Measurements from ENCODE around the gene ALOX5AP.
A peak's percentile ranks its signal among the peaks of the same experiment; 100 is the strongest.

The ALOX5AP gene

DNA sequence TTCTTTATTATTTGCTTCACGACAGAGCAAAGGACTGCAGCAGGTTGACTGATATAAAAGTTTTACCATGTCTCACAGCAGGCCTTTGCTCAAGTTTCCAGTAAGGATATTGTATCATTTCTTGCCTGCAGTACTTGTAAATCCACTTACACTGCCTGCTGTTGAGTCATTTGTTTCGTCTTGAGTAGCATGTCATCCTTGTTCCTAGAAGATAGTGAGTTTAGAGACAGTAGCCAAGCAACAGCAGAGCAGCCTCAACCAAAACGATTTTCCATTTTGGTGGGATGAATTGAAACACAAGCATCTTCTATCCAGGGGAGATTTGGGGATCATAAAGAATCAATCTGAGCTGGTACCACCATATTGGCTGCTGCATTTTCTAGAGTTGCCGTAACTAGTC, 24.0 kb upstream of the ALOX5AP start:
- Histone ChIP-seq H3K9me3 (replicated peaks in 1 of 11) (peaks cover 0 to 8% (median 0%) of the 10 kb centered on the region in 11 experiments; a peak in 3 of 22 replicates), H3K4me3 (no peak overlapping the region), H3K36me3 (no peaks in the 10 kb centered on the region), H3K4me2 (peak overlapping the region in 9 of 11 experiments; percentile 2 to 92 (median 78); a peak in 16 of 22 replicates), H3K27ac (peak overlapping the region in 10 of 11 experiments; percentile 79 to 100 (median 96); a peak in 19 of 22 replicates), H4K20me1 (no peaks in the 10 kb centered on the region), H3K27me3 (no peaks in the 10 kb centered on the region), H3K4me1 (peaks cover 30 to 89% (median 65%) of the 10 kb centered on the region in 10 experiments), H3K9ac (peak overlapping the region in 4 of 11 experiments; percentile 42 to 89 (median 82); a peak in 7 of 22 replicates)
- TF ChIP-seq Cebpa-rat (IDR thresholded peaks at IDR 0.05): no peak

DNA sequence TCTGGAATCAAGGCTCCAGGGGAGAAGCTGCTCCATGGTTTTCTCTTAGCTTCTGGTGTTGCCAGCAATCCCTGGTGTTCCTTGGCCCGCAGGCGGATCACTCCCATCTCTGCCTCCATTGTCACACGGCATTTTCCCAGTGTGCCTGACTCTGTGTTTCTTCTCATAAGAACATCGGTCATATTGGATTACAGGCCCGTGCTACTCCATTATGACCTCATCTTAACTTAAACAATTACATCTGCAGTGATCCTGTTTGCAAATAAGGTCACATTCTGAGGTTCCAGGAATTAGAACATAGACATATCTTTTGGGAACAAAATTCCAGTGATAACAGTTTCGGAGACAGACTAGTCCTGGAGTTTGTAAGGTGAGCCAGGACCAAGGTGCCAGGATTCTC, 23.5 kb upstream of the ALOX5AP start:
- Histone ChIP-seq H3K36me3 (no peaks in the 10 kb centered on the region), H3K27ac (peak overlapping the region in 10 of 11 experiments; percentile 79 to 100 (median 96); a peak in 20 of 22 replicates), H3K9me3 (replicated peaks in 1 of 11) (peaks cover 0 to 8% (median 0%) of the 10 kb centered on the region in 11 experiments; a peak in 3 of 22 replicates), H3K4me2 (peak overlapping the region in 9 of 11 experiments; percentile 2 to 92 (median 78); a peak in 16 of 22 replicates), H3K4me1 (peaks cover 35 to 93% (median 69%) of the 10 kb centered on the region in 10 experiments), H3K4me3 (no peak overlapping the region), H3K9ac (peak overlapping the region in 7 of 11 experiments; percentile 12 to 89 (median 42); a peak in 9 of 22 replicates), H4K20me1 (no peaks in the 10 kb centered on the region), H3K27me3 (0 out of 22 replicates have a peak, but pooled peaks cover 0 to 3% (median 0%) of the 10 kb centered on the region in 11 experiments)
- TF ChIP-seq Cebpa-rat (IDR thresholded peaks at IDR 0.05): no peak

DNA sequence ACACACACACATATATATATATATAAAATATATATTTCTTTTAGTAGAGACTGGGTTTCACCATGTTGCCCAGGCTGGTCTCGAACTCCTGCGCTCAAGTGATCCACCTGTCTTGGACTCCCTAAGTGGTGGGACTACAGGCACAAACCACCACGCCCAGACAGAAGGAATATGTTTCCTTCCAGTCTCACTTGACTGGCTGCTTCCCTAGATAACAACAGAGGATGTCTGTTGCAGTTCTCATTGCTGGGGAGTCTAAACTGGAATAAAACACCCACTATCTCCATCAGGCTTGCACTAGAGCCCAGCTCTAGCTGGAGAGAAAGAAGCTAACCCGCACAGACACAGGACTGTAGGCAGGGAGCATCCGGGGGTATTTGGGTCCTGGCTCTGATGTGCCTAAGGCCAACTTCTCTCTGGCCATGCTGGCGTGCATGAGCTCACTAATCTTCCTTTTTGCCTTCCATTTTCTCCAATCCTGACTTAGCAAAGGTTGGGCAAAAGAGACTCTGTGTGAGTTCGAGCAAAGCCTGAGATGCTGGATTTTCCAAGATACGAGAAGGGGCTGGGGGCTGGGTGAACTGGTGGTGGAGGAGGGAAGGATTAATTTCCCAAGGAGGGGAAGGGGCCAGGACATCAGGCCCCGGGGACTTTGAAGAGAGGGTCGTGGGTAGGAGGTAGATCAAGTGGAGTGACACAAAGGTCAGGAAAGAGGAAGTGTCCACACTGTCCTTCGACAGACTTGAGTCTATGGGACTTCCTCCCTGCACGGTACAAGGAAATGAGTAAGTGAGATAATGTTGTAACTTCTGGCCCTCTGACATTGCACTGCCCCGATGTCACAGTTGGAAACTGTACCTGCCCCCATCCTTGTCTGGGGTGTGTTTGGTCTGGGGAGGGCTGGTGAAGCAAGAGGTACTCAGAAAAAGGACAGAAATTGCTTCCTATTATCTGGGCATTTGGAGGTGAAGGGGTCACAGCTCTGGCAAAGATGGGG, 22.5 kb upstream of the ALOX5AP start:
- Histone ChIP-seq H3K9me3 (replicated peaks in 1 of 11) (peaks cover 0 to 8% (median 0%) of the 10 kb centered on the region in 11 experiments; a peak in 2 of 22 replicates), H3K27ac (peak overlapping the region; percentile 65 to 100 (median 96); a peak in 21 of 22 replicates), H3K27me3 (peaks cover 0 to 8% (median 0%) of the 10 kb centered on the region in 11 experiments; a peak in 1 of 22 replicates), H3K4me1 (peaks cover 44 to 100% (median 79%) of the 10 kb centered on the region in 10 experiments), H3K9ac (peak overlapping the region in 10 of 11 experiments; percentile 63 to 89 (median 80); a peak in 20 of 22 replicates), H3K36me3 (no peaks in the 10 kb centered on the region), H4K20me1 (no peaks in the 10 kb centered on the region), H3K4me3 (peak overlapping the region in 2 of 10 experiments; percentile 13 to 15; a peak in 1 of 20 replicates), H3K4me2 (peak overlapping the region; percentile 39 to 92 (median 78))
- peak; percentile 18 to 98 (median 96); a peak in 19 of 22 replicates for TF ChIP-seq Cebpa-rat (IDR thresholded peaks at IDR 0.05)

DNA sequence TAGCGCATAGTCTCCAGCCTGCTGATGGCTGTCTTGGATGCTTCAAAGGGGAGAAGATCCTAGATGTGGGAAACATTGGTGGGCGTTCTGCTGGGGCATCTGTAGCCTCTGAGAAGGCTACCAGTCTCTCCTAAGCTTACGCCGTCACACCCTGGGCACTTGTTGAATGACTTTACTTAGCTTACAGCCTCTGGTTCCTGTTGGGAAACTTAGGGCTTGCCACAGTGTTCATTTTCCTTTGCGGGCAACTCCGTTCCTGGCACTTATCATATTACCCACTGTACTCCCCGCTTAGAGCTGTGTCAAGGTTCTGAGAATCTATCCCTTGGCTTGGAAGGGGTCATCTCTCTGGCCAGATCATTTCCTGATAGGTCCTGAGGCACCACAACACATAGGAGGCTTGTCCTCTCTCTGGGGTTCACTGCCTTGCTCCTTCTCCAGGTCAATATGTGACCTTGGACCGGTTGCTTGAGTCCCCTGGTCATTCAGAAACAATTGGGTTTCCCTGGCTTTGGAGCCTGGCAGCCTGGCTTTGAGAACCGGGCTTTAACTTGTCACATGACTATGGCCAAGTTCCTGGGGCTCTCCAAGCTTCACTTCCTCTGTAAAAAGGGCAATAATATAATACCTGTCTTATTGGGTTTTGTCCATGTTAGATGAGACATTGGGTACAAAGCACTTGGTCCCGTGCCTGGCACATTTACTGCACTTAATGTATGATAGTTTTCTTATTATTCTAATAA, 20.5 kb upstream of the ALOX5AP start:
- Histone ChIP-seq H3K27me3 (peaks cover 0 to 13% (median 0%) of the 10 kb centered on the region in 11 experiments; a peak in 2 of 22 replicates), H3K4me3 (no peak overlapping the region), H4K20me1 (no peaks in the 10 kb centered on the region), H3K4me1 (peaks cover 59 to 100% (median 94%) of the 10 kb centered on the region in 10 experiments), H3K4me2 (peak overlapping the region; percentile 36 to 92 (median 78)), H3K27ac (peak overlapping the region in 10 of 11 experiments; percentile 62 to 100 (median 96); a peak in 20 of 22 replicates), H3K9me3 (replicated peaks in 1 of 11) (peaks cover 0 to 3% (median 0%) of the 10 kb centered on the region in 11 experiments; a peak in 2 of 22 replicates), H3K9ac (peak overlapping the region in 9 of 11 experiments; percentile 13 to 89 (median 58); a peak in 11 of 22 replicates), H3K36me3 (no peaks in the 10 kb centered on the region)
- no peak for TF ChIP-seq Cebpa-rat (IDR thresholded peaks at IDR 0.05)

DNA sequence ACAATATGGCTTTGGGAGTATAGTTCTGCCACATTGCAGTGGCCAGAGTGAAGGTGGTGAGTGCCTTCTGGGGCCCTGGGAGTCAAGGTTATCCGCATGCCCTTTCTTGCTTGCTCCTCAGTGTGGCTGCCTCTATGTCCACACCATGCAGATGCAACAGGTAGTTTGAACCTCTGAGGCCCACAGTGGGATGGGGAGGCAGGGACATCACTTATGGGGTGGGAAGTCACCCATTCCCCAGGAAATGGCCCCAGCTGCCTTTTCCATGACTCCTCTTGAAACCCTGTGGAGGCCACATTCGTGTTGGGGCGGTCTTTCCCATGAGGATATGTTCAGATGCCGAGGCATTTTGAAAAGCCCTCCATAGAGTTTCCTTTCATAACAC, 20.0 kb upstream of the ALOX5AP start:
- H3K4me1 ChIP-seq: peaks cover 64 to 99% (median 96%) of the 10 kb centered on the region in 10 experiments
- peak overlapping the region; percentile 36 to 92 (median 78) for H3K4me2 ChIP-seq
- H4K20me1 ChIP-seq: no peaks in the 10 kb centered on the region
- H3K9ac ChIP-seq: peak overlapping the region in 9 of 11 experiments; percentile 28 to 89 (median 58); a peak in 11 of 22 replicates
- H3K27ac ChIP-seq: peak overlapping the region in 9 of 11 experiments; percentile 94 to 100 (median 96); a peak in 18 of 22 replicates
- H3K36me3 ChIP-seq: no peaks in the 10 kb centered on the region
- H3K4me3 ChIP-seq: no peak overlapping the region
- H3K27me3 ChIP-seq: peaks cover 0 to 13% (median 0%) of the 10 kb centered on the region in 11 experiments; a peak in 2 of 22 replicates
- TF ChIP-seq Cebpa-rat (IDR thresholded peaks at IDR 0.05): no peak
- 0 out of 22 replicates have a peak, but pooled peaks cover 0 to 3% (median 0%) of the 10 kb centered on the region in 11 experiments for H3K9me3 ChIP-seq (replicated peaks in 1 of 11)

DNA sequence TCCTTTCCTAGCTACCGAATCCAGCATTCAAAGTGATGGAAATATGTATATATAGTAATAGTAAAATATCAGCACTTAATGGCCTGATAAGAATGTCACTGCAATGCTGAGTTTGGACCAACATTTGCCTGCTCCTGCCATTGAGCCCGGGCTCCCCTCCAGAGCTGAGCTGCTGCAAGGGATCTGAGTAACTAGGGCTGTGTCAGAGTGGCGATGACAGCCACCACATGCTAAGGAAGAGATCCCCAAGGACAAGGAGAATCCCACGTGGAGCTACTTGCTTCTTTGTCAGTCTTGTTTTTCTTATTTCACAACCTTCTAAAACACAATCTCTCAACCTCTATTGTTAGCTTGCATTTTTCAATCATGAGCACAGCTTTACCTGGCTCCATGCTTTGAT, 19.5 kb upstream of the ALOX5AP start:
- H3K27me3 ChIP-seq: peaks cover 0 to 13% (median 0%) of the 10 kb centered on the region in 11 experiments; a peak in 2 of 22 replicates
- no peaks in the 10 kb centered on the region for H3K36me3 ChIP-seq
- peaks cover 67 to 97% (median 95%) of the 10 kb centered on the region in 10 experiments for H3K4me1 ChIP-seq
- peak overlapping the region in 8 of 11 experiments; percentile 28 to 89 (median 58); a peak in 11 of 22 replicates for H3K9ac ChIP-seq
- H3K9me3 ChIP-seq (replicated peaks in 1 of 11): 0 out of 22 replicates have a peak, but pooled peaks cover 0 to 3% (median 0%) of the 10 kb centered on the region in 11 experiments
- TF ChIP-seq Cebpa-rat (IDR thresholded peaks at IDR 0.05): no peak
- no peaks in the 10 kb centered on the region; a peak in 1 of 22 replicates for H4K20me1 ChIP-seq
- H3K4me2 ChIP-seq: peak overlapping the region; percentile 36 to 92 (median 78)
- peak overlapping the region in 9 of 11 experiments; percentile 94 to 100 (median 96); a peak in 18 of 22 replicates for H3K27ac ChIP-seq
- H3K4me3 ChIP-seq: no peak overlapping the region

DNA sequence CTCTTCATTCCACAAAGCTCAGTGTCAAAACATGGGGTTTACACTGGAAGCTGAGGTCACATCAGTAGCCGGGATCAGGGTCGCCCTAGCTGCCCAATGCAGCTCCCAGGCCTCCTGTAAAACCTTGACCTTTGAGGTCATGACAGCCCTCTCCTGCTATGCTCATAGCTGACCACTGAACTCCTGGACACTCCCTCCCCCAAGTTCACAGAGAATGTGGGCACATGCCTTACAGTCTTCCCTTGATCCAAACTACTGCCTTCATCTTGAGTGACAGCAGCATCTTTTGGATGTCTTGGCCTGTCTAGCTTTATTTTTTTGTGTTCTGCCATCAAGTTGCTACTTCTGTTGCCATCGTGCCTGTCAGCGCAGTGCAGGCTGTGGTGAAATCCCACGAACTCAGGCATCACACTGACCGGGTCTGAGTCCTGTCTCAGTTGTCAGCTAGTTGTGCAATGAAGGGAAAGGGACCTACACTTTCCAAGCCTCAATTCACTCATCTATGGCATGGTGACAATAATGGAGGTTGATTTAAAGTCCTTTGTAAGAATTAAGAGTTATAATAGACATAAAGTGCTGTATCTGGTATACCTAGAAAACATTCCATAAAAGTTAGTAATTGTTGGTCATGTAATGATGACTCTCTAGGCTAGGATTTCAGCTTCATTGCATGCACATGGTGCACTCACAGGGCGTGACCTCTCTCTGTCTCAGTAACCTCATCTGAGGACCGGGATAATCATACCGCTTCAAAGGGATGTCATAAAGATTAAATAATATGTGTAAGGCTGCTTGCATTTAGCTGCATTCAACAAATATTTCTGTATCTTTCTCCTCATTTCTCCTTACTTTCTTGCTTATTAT, 16.4 kb upstream of the ALOX5AP start:
- Histone ChIP-seq H3K9me3 (replicated peaks in 1 of 11) (peaks cover 0 to 3% (median 0%) of the 10 kb centered on the region in 11 experiments; a peak in 1 of 22 replicates), H4K20me1 (no peaks in the 10 kb centered on the region; a peak in 1 of 22 replicates), H3K4me1 (peaks cover 73 to 97% (median 90%) of the 10 kb centered on the region in 10 experiments), H3K9ac (peak overlapping the region in 9 of 11 experiments; percentile 75 to 90 (median 84); a peak in 18 of 22 replicates), H3K36me3 (no peaks in the 10 kb centered on the region), H3K4me2 (peak overlapping the region; percentile 74 to 92 (median 78)), H3K4me3 (no peak overlapping the region), H3K27ac (peak overlapping the region in 10 of 11 experiments; percentile 78 to 100 (median 96); a peak in 21 of 22 replicates), H3K27me3 (peaks cover 0 to 13% (median 0%) of the 10 kb centered on the region in 11 experiments; a peak in 2 of 22 replicates)
- peak in 4 of 11 experiments; percentile 22 to 62 (median 40); a peak in 6 of 22 replicates for TF ChIP-seq Cebpa-rat (IDR thresholded peaks at IDR 0.05)
